Measurements from ENCODE around the gene MUC20.
"Not testable (repeated sequence)": the region's sequence is repeated elsewhere in the genome, so short reads cannot be mapped to it uniquely, and the experiment has no call there.

Gene MUC20

DNA sequence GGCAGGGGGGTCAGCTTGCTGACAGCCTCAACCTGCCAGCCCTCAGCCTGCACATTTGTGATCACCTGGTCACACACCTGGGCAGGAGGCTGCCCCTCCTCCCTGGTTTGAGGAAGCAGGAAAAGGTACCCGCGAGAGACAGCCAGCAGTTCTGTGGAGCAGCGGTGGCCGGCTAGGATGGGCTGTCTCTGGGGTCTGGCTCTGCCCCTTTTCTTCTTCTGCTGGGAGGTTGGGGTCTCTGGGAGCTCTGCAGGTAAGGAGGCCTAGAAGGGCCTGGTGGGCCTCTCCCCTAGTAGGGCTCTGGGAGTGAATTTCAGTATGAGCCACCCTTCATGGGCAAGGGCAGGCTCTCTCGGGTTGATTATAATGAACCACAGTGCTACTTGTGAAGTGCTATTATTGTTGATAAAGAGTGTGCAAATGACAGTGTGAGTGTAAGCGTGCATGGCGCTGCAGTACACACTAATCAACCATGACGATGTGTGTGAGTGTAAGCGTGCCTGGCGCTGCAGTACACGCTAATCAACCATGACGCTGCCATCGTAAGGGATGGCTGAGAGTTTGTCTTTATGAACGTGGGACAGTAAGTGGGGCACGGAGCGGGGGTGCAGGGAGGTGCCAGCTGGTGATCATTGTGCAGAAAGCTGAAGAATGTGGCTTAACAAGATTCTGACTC, at the start of gene MUC20:
MUC20 (plus strand) TSS at position 148 of the 676 bp plus-strand sequence; CDS start at position 178, 30 bp downstream.
- not testable (repeated sequence) for H3K36me3 ChIP-seq (ENCODE audit: control insufficient read depth, insufficient read depth, low read length); H3K27me3 ChIP-seq (ENCODE audit: control insufficient read depth, insufficient read depth, low read length); H3K9ac ChIP-seq (ENCODE audit: low read depth, low read length); H3K4me3 ChIP-seq (ENCODE audit: low read depth, low read length); H3K9me3 ChIP-seq (ENCODE audit: control insufficient read depth, insufficient read depth, low read length)
- peaks cover 14% of the 10 kb centered on the region for H3K4me1 ChIP-seq (ENCODE audit: control insufficient read depth, insufficient read depth, low read length)

DNA sequence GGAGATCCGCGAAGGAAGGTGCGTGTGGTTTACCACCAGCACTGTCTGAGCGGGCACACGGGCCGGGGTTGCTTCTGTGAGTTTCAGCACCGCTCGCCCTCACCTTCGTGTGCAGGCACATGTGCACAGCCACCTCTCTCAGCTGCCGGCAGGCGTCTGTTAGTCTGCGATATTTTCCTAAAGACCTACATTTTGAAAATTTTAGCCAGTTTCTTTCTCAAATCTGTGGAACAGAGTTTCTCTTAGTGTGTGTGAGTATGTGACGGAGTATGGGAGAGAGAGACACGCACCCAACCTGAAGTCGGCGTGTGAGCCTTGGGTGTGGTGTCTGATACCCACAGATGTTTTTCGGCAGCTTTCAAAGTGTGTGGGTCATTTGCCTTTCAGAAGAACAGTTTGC, 49.5 kb upstream of the MUC20 start:
- H3K4me1 ChIP-seq (ENCODE audit: control insufficient read depth, insufficient read depth, low read length); H3K4me3 ChIP-seq (ENCODE audit: low read depth, low read length); H3K27me3 ChIP-seq (ENCODE audit: control insufficient read depth, insufficient read depth, low read length); H3K9me3 ChIP-seq (ENCODE audit: control insufficient read depth, insufficient read depth, low read length); H3K9ac ChIP-seq (ENCODE audit: low read depth, low read length): not testable (repeated sequence)
- peaks cover 30% of the 10 kb centered on the region for H3K36me3 ChIP-seq (ENCODE audit: control insufficient read depth, insufficient read depth, low read length)

GRCh38 chr3:195673711-195674110, 47.1 kb upstream of the MUC20 start:
- H3K9ac ChIP-seq (ENCODE audit: low read depth, low read length); H3K27me3 ChIP-seq (ENCODE audit: control insufficient read depth, insufficient read depth, low read length); H3K4me1 ChIP-seq (ENCODE audit: control insufficient read depth, insufficient read depth, low read length); H3K4me3 ChIP-seq (ENCODE audit: low read depth, low read length); H3K9me3 ChIP-seq (ENCODE audit: control insufficient read depth, insufficient read depth, low read length): not testable (repeated sequence)
- peaks cover 33% of the 10 kb centered on the region for H3K36me3 ChIP-seq (ENCODE audit: control insufficient read depth, insufficient read depth, low read length)

- not testable (repeated sequence) for H3K4me3 ChIP-seq (ENCODE audit: low read depth, low read length); H3K9me3 ChIP-seq (ENCODE audit: control insufficient read depth, insufficient read depth, low read length); H3K9ac ChIP-seq (ENCODE audit: low read depth, low read length); H3K4me1 ChIP-seq (ENCODE audit: control insufficient read depth, insufficient read depth, low read length); H3K27me3 ChIP-seq (ENCODE audit: control insufficient read depth, insufficient read depth, low read length)
- peaks cover 27% of the 10 kb centered on the region for H3K36me3 ChIP-seq (ENCODE audit: control insufficient read depth, insufficient read depth, low read length)
Measured at GRCh38 chr3:195678391-195679015, 42.3 kb upstream of the MUC20 start.

- H3K9ac ChIP-seq (ENCODE audit: low read depth, low read length); H3K9me3 ChIP-seq (ENCODE audit: control insufficient read depth, insufficient read depth, low read length); H3K4me3 ChIP-seq (ENCODE audit: low read depth, low read length); H3K27me3 ChIP-seq (ENCODE audit: control insufficient read depth, insufficient read depth, low read length); H3K4me1 ChIP-seq (ENCODE audit: control insufficient read depth, insufficient read depth, low read length): not testable (repeated sequence)
- H3K36me3 ChIP-seq (ENCODE audit: control insufficient read depth, insufficient read depth, low read length): peaks cover 27% of the 10 kb centered on the region
Measured at GRCh38 chr3:195680690-195681089, 40.1 kb upstream of the MUC20 start.

- H3K9me3 ChIP-seq (ENCODE audit: control insufficient read depth, insufficient read depth, low read length); H3K9ac ChIP-seq (ENCODE audit: low read depth, low read length); H3K27me3 ChIP-seq (ENCODE audit: control insufficient read depth, insufficient read depth, low read length); H3K4me1 ChIP-seq (ENCODE audit: control insufficient read depth, insufficient read depth, low read length); H3K4me3 ChIP-seq (ENCODE audit: low read depth, low read length): not testable (repeated sequence)
- peaks cover 32% of the 10 kb centered on the region for H3K36me3 ChIP-seq (ENCODE audit: control insufficient read depth, insufficient read depth, low read length)
Measured at GRCh38 chr3:195681458-195682103, 39.2 kb upstream of the MUC20 start.

- not testable (repeated sequence) for H3K9ac ChIP-seq (ENCODE audit: low read depth, low read length); H3K4me1 ChIP-seq (ENCODE audit: control insufficient read depth, insufficient read depth, low read length); H3K9me3 ChIP-seq (ENCODE audit: control insufficient read depth, insufficient read depth, low read length); H3K4me3 ChIP-seq (ENCODE audit: low read depth, low read length); H3K27me3 ChIP-seq (ENCODE audit: control insufficient read depth, insufficient read depth, low read length)
- H3K36me3 ChIP-seq (ENCODE audit: control insufficient read depth, insufficient read depth, low read length): peaks cover 35% of the 10 kb centered on the region
Measured at GRCh38 chr3:195682104-195682742, 38.6 kb upstream of the MUC20 start.

- H3K4me1 ChIP-seq (ENCODE audit: control insufficient read depth, insufficient read depth, low read length); H3K9ac ChIP-seq (ENCODE audit: low read depth, low read length); H3K27me3 ChIP-seq (ENCODE audit: control insufficient read depth, insufficient read depth, low read length); H3K9me3 ChIP-seq (ENCODE audit: control insufficient read depth, insufficient read depth, low read length); H3K4me3 ChIP-seq (ENCODE audit: low read depth, low read length): not testable (repeated sequence)
- peaks cover 23% of the 10 kb centered on the region for H3K36me3 ChIP-seq (ENCODE audit: control insufficient read depth, insufficient read depth, low read length)
Measured at GRCh38 chr3:195683722-195684526, 36.9 kb upstream of the MUC20 start.

GRCh38 chr3:195684527-195685257, 36.1 kb upstream of the MUC20 start:
- H3K4me1 ChIP-seq (ENCODE audit: control insufficient read depth, insufficient read depth, low read length); H3K4me3 ChIP-seq (ENCODE audit: low read depth, low read length); H3K9ac ChIP-seq (ENCODE audit: low read depth, low read length); H3K9me3 ChIP-seq (ENCODE audit: control insufficient read depth, insufficient read depth, low read length); H3K27me3 ChIP-seq (ENCODE audit: control insufficient read depth, insufficient read depth, low read length): not testable (repeated sequence)
- H3K36me3 ChIP-seq (ENCODE audit: control insufficient read depth, insufficient read depth, low read length): peaks cover 25% of the 10 kb centered on the region

DNA sequence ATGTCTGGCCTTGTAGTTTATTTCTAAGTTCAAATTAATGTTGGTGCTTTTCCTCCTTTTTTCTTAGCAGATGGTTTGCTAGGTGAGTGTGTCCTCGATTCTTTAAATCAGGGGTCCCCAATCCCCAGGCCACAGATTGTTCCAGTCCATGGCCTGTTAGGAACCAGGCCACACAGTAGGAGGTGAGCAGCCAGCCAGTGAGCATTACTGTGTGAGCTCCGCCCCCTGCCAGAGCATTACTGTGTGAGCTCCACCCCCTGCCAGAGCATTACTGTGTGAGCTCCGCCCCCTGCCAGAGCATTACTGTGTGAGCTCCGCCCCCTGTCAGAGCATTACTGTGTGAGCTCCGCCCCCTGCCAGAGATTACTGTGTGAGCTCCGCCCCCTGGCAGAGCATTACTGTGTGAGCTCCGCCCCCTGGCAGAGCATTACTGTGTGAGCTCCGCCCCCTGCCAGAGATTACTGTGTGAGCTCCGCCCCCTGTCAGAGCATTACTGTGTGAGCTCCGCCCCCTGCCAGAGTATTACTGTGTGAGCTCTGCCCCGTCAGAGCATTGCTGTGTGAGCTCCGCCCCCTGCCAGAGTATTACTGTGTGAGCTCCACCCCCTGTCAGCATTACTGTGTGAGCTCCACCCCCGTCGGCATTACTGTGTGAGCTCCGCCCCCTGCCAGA, 34.1 kb upstream of the MUC20 start:
- not testable (repeated sequence) for H3K9me3 ChIP-seq (ENCODE audit: control insufficient read depth, insufficient read depth, low read length); H3K4me3 ChIP-seq (ENCODE audit: low read depth, low read length); H3K9ac ChIP-seq (ENCODE audit: low read depth, low read length); H3K27me3 ChIP-seq (ENCODE audit: control insufficient read depth, insufficient read depth, low read length); H3K4me1 ChIP-seq (ENCODE audit: control insufficient read depth, insufficient read depth, low read length)
- peaks cover 26% of the 10 kb centered on the region for H3K36me3 ChIP-seq (ENCODE audit: control insufficient read depth, insufficient read depth, low read length)

Data from iPS-15b (cell line).